NCI-H460 (cell line): ENCODE data around the gene CIC. TPM values are rescaled to one million over a fixed set of nuclear protein-coding genes. Genes with fewer than 3 reads are reported as not detected.
A peak's percentile ranks its signal among the peaks of the same experiment; 100 is the strongest.

Experiments used
- DNase-seq: peaks from one replicate; pipeline ENCODE4 v3.0.0-alpha.2; 2016; ENCODE audit warnings: low read depth; ENCODE audit errors: extremely low read depth
- total RNA-seq: library from RNA; depleted of rRNA; stranded (reverse); fragments of >200 nt; shearing (Covaris generic); gene quantifications from 2 replicates; pipeline ENCODE4 v1.2.3, GENCODE V29; 2014

CIC gene
- total RNA-seq, 1 experiment from 2014 or later: 7.7 TPM

GRCh38 chr19:42242512-42243409, 26.3 kb upstream of the CIC start, which contains the start of gene GSK3A:
TSS of gene GSK3A (minus strand) at chr19:42242602. CDS start at chr19:42242465, 137 bp downstream.
- peak; percentile 97 for DNase-seq

- peak; percentile 87 for DNase-seq
Observed at GRCh38 chr19:42244347-42245220, 24.5 kb upstream of the CIC start.

GRCh38 chr19:42245231-42245630, 23.8 kb upstream of the CIC start:
- no peak for DNase-seq

- DNase-seq: peak; percentile 43
Observed at GRCh38 chr19:42246143-42246921, 22.7 kb upstream of the CIC start.

- DNase-seq: no peak
Observed at GRCh38 chr19:42246922-42247639, 22.0 kb upstream of the CIC start.

- no peak for DNase-seq
Observed at GRCh38 chr19:42247640-42248199, 21.3 kb upstream of the CIC start.

- DNase-seq: no peak
Observed at GRCh38 chr19:42248270-42249148, 20.5 kb upstream of the CIC start.

- no peak for DNase-seq
Observed at GRCh38 chr19:42249149-42249750, 19.8 kb upstream of the CIC start.

- DNase-seq: no peak
Observed at GRCh38 chr19:42249769-42250168, 19.3 kb upstream of the CIC start.

- DNase-seq: no peak
Observed at GRCh38 chr19:42250183-42250665, 18.8 kb upstream of the CIC start.

- DNase-seq: no peak
Observed at GRCh38 chr19:42250666-42251531, 18.2 kb upstream of the CIC start.

GRCh38 chr19:42251572-42252358, 17.3 kb upstream of the CIC start:
- DNase-seq: no peak

GRCh38 chr19:42252365-42253244, 16.4 kb upstream of the CIC start:
- no peak for DNase-seq

GRCh38 chr19:42253245-42254088, 15.6 kb upstream of the CIC start:
- DNase-seq: no peak
